SK-N-SH (cell line): ENCODE data around the gene TSPAN32. TPM values are rescaled to one million over a fixed set of nuclear protein-coding genes. Genes with fewer than 3 reads are reported as not detected.

ENCODE experiments used
- CTCF ChIA-PET: fragments of 300-600, 350-600 bp; formaldehyde crosslinking; extraction: SDS; loops from one replicate; lab custom pipeline; 2021; lab: Yijun Ruan, JAX
- POLR2A ChIA-PET: fragments of 350-600 bp; sonication (Branson Sonifier 250); formaldehyde crosslinking; extraction: SDS; loops from one replicate; lab custom pipeline; 2020; ENCODE audit warnings: antibody characterized with exemption, inconsistent platforms; lab: Yijun Ruan, JAX
- DNase-seq: peaks from one replicate; pipeline ENCODE4 v3.0.0; 2012
- H2AFZ ChIP-seq: fragments of 200-600 bp; sonication (generic); 2 replicates; pipeline ENCODE4 v1.8.1; 2016; ENCODE audit warnings: antibody characterized with exemption, mild to moderate bottlenecking, low read depth
- H3F3A ChIP-seq: fragments of 200-600 bp; sonication (generic); replicated peaks from 2 replicates; pipeline ENCODE3; 2016; ENCODE audit warnings: antibody characterized with exemption, mild to moderate bottlenecking; ENCODE audit not compliant: insufficient read depth
- H3K27ac ChIP-seq, 2 experiments: fragments of 200-500 bp in 1 of 2; fragments of 200-600 bp in 1 of 2; sonication (Bioruptor generic) in 1 of 2; sonication (generic), shearing (Covaris generic) in 1 of 2; 2 replicates each; pipeline versions ENCODE4 v1.5.1 to v1.6.1; 2014 to 2016; ENCODE audit warnings: low read depth in 2 of 2, inconsistent platforms in 1 of 2, low read length in 1 of 2, mild to moderate bottlenecking in 1 of 2, mixed read lengths in 1 of 2
- H3K27me3 ChIP-seq: fragments of 200-600 bp; sonication (generic), shearing (Covaris generic); 2 replicates; pipeline ENCODE4 v1.6.1; 2016; ENCODE audit warnings: mixed run types; ENCODE audit not compliant: insufficient read depth
- H3K36me3 ChIP-seq, 2 experiments: fragments of 200-500 bp in 1 of 2; fragments of 200-600 bp in 1 of 2; sonication (Bioruptor generic) in 1 of 2; sonication (generic) in 1 of 2; replicated peaks in 1 of 2; 2 replicates each; pipeline versions ENCODE3 to v1.5.1; 2014 to 2016; ENCODE audit warnings: low read length in 1 of 2, mild to moderate bottlenecking in 1 of 2; ENCODE audit not compliant: insufficient read depth in 2 of 2, control insufficient read depth in 1 of 2
- H3K4me1 ChIP-seq, 2 experiments: fragments of 200-500 bp in 1 of 2; fragments of 200-600 bp in 1 of 2; sonication (Bioruptor generic) in 1 of 2; sonication (generic), shearing (Covaris generic) in 1 of 2; 2 replicates each; pipeline versions ENCODE4 v1.5.1 to v1.6.1; 2014 to 2016; ENCODE audit warnings: low read depth in 1 of 2, low read length in 1 of 2, mixed run types in 1 of 2; ENCODE audit not compliant: insufficient read depth in 2 of 2, control insufficient read depth in 1 of 2
- H3K4me2 ChIP-seq: fragments of 200-600 bp; sonication (generic), shearing (Covaris generic); 2 replicates; pipeline ENCODE4 v1.6.1; 2017; ENCODE audit warnings: mixed run types
- H3K4me3 ChIP-seq, 2 experiments: fragments of 200-500 bp in 1 of 2; fragments of 200-600 bp in 1 of 2; sonication (Bioruptor generic) in 1 of 2; sonication (generic), shearing (Covaris generic) in 1 of 2; 2 replicates each; pipeline versions ENCODE4 v1.5.1 to v1.8.1; 2014 to 2016; ENCODE audit warnings: low read depth in 2 of 2, inconsistent platforms in 1 of 2, low read length in 1 of 2, mild to moderate bottlenecking in 1 of 2, mixed read lengths in 1 of 2, moderate library complexity in 1 of 2
- H3K79me2 ChIP-seq: fragments of 200-600 bp; sonication (generic); 2 replicates; pipeline ENCODE4 v1.8.1; 2017; ENCODE audit warnings: mild to moderate bottlenecking; ENCODE audit not compliant: insufficient read depth
- H3K9ac ChIP-seq: fragments of 200-600 bp; sonication (generic); 2 replicates; pipeline ENCODE4 v1.6.1; 2017; ENCODE audit warnings: mixed run types
- H3K9me2 ChIP-seq: fragments of 200-600 bp; sonication (generic); 2 replicates; pipeline ENCODE4 v1.6.1; 2017; ENCODE audit warnings: mixed run types
- H3K9me3 ChIP-seq: fragments of 200-600 bp; sonication (generic); 2 replicates; pipeline ENCODE4 v1.6.1; 2017; ENCODE audit warnings: mixed run types, mild to moderate bottlenecking, moderate library complexity
- H4K20me1 ChIP-seq: fragments of 200-600 bp; sonication (generic); 2 replicates; pipeline ENCODE4 v1.6.1; 2017; ENCODE audit warnings: mild to moderate bottlenecking, mixed run types; ENCODE audit not compliant: insufficient read depth
- CHD2 ChIP-seq: fragments of 150-350 bp; IDR thresholded peaks from 2 replicates; pipeline ENCODE4 v1.6.1; 2018; ENCODE audit warnings: low read length; ENCODE audit not compliant: partially characterized antibody
- EP300 ChIP-seq, 2 experiments: IDR thresholded peaks; 2 replicates each; pipeline versions ENCODE4 v1.4.0 to v1.6.1; 2012; ENCODE audit warnings: borderline replicate concordance in 1 of 2, low read depth in 1 of 2, low read length in 1 of 2
- FOSL2 ChIP-seq: IDR thresholded peaks from 2 replicates; pipeline ENCODE4 v1.4.0; 2012; ENCODE audit warnings: low read depth, mild to moderate bottlenecking, moderate library complexity, borderline replicate concordance
- FOXM1 ChIP-seq: IDR thresholded peaks from 2 replicates; pipeline ENCODE4 v1.4.0; 2012; ENCODE audit warnings: low read depth, mild to moderate bottlenecking
- GATA2 ChIP-seq: sonication (generic); formaldehyde crosslinking; IDR thresholded peaks from 2 replicates; pipeline ENCODE4 v1.5.0; 2020; ENCODE audit warnings: mild to moderate bottlenecking, missing genetic modification reagents
- JUND ChIP-seq: IDR thresholded peaks from 2 replicates; pipeline ENCODE4 v1.4.0; 2012
- MXI1 ChIP-seq: IDR thresholded peaks from 2 replicates; pipeline ENCODE4 v1.6.1; 2012; ENCODE audit warnings: mild to moderate bottlenecking, low read depth, low read length, improper control_type of control experiment
- NFIC ChIP-seq: IDR thresholded peaks from 2 replicates; pipeline ENCODE4 v1.4.0; 2012; ENCODE audit warnings: borderline replicate concordance
- NRF1 ChIP-seq: IDR thresholded peaks from 2 replicates; pipeline ENCODE4 v1.6.1; 2012; ENCODE audit warnings: low read depth, mild to moderate bottlenecking, low read length
- RFX5 ChIP-seq: IDR thresholded peaks from 2 replicates; pipeline ENCODE4 v1.6.1; 2012; ENCODE audit warnings: mild to moderate bottlenecking, improper control_type of control experiment, low read length
- RXRA ChIP-seq: IDR thresholded peaks from 2 replicates; pipeline ENCODE4 v1.4.0; 2012; ENCODE audit warnings: low read depth, mild to moderate bottlenecking, borderline replicate concordance
- SIN3A ChIP-seq: IDR thresholded peaks from 2 replicates; pipeline ENCODE4 v1.6.1; 2012; ENCODE audit warnings: low read depth, mild to moderate bottlenecking, low read length, moderate library complexity, borderline replicate concordance
- TEAD4 ChIP-seq: IDR thresholded peaks from 2 replicates; pipeline ENCODE4 v1.4.0; 2012; ENCODE audit warnings: mild to moderate bottlenecking, borderline replicate concordance; ENCODE audit not compliant: insufficient read depth
- YY1 ChIP-seq: IDR thresholded peaks from 2 replicates; pipeline ENCODE4 v1.4.0; 2012; ENCODE audit warnings: low read depth, mild to moderate bottlenecking
- ZBTB33 ChIP-seq: IDR thresholded peaks from 2 replicates; pipeline ENCODE4 v1.4.0; 2012; ENCODE audit warnings: low read depth, borderline replicate concordance
- WGBS: methylation state at CpG from one replicate; pipeline ENCODE4 v1.1.6; 2017; ENCODE audit warnings: low lambda C conversion rate; 5-methylcytosine and 5-hydroxymethylcytosine counted together
- polyA plus RNA-seq, 3 experiments: library from polyadenylated mRNA; depleted of rRNA; stranded (reverse); fragments of >200 nt; gene quantifications; 2 replicates each; pipeline ENCODE4 v1.2.3, GENCODE V29; 2012

Gene TSPAN32
- polyA plus RNA-seq, 1 of the 3 experiments (the other 2 are of a cell fraction), result 0.12 TPM

GRCh38 chr11:2262301-2263070 lies 39.3 kb upstream of the TSPAN32 start:
- no peak for DNase-seq
- Histone ChIP-seq H3F3A (no peaks in the 10 kb centered on the region), H3K9me3 (no peaks in the 10 kb centered on the region), H3K9me2 (no peaks in the 10 kb centered on the region), H3K27ac (no peak overlapping the region), H3K4me3 (no peak overlapping the region)
- CTCF ChIA-PET, result interaction anchor here (1.2 to 1.3 kb wide), 3 partner anchors 43 to 270 kb away, joined by 3 to 4 read pairs (median 3); no protein-coding TSS in a partner anchor
- no peak for TF ChIP-seq YY1
- no peak for TF ChIP-seq FOXM1
- TF ChIP-seq FOSL2, result no peak
- no peak for TF ChIP-seq ZBTB33
- TF ChIP-seq CHD2, result no peak
- TF ChIP-seq EP300 (IDR thresholded peaks at IDR 0.05; ENCODE audit: borderline replicate concordance in 1 of 2, low read depth in 1 of 2, low read length in 1 of 2), result no peak
- no peak for TF ChIP-seq NFIC
- no peak for TF ChIP-seq JUND
- no peak for TF ChIP-seq RXRA
- TF ChIP-seq NRF1, result no peak
- no peak for TF ChIP-seq SIN3A
- no peak for TF ChIP-seq MXI1
- TF ChIP-seq, all 33 proteins: peak for 0
- Histone ChIP-seq H3K36me3 (no peaks in the 10 kb centered on the region), H2AFZ (no peak overlapping the region), H3K27me3 (no peaks in the 10 kb centered on the region), H3K4me1 (no peaks in the 10 kb centered on the region), H3K9ac (no peak overlapping the region), H3K4me2 (no peak overlapping the region), H4K20me1 (no peaks in the 10 kb centered on the region), H3K79me2 (no peaks in the 10 kb centered on the region)
- 67% methylated on average over 16 of the region's 18 CpGs for WGBS
- POLR2A ChIA-PET, result no interaction called here

GRCh38 chr11:2263071-2263565 lies 38.7 kb upstream of the TSPAN32 start:
- Histone ChIP-seq H4K20me1 (no peaks in the 10 kb centered on the region), H3K36me3 (no peaks in the 10 kb centered on the region), H3K79me2 (no peaks in the 10 kb centered on the region), H3K4me1 (no peaks in the 10 kb centered on the region), H3K27ac (no peak overlapping the region), H3K4me3 (no peak overlapping the region), H3K9me2 (no peaks in the 10 kb centered on the region), H3K9ac (no peak overlapping the region), H3K27me3 (peaks cover 5% of the 10 kb centered on the region; the same call in 1 of the 2 replicates), H3K9me3 (no peaks in the 10 kb centered on the region), H3K4me2 (no peak overlapping the region), H2AFZ (no peak overlapping the region), H3F3A (no peaks in the 10 kb centered on the region)
- 48% methylated on average over 3 of the region's 10 CpGs for WGBS
- TF ChIP-seq RFX5 (no peak), TEAD4 (no peak), GATA2 (CRISPR knock-in tag) (no peak)
- CTCF ChIA-PET, result interaction anchor here (1.2 to 1.3 kb wide), 3 partner anchors 42 to 270 kb away, joined by 3 to 4 read pairs (median 3); no protein-coding TSS in a partner anchor
- no peak for DNase-seq
- POLR2A ChIA-PET, result no interaction called here
